WERI-Rb-1 (cell line): ENCODE data around the gene MDFIC2.

Experiments
- DNase-seq: peaks from one replicate; pipeline ENCODE4 v3.0.0-alpha.2; 2020
- H3K27ac ChIP-seq: fragments of 250-450 bp; sonication (Bioruptor Pico); 2 replicates; pipeline ENCODE4 v1.5.1; 2020; ENCODE audit warnings: mild to moderate bottlenecking, moderate library complexity
- H3K27me3 ChIP-seq: fragments of 250-450 bp; sonication (Bioruptor Pico); 2 replicates; pipeline ENCODE4 v1.5.1; 2021; ENCODE audit warnings: mild to moderate bottlenecking, low read depth, moderate library complexity; ENCODE audit not compliant: insufficient read depth, severe bottlenecking
- H3K36me3 ChIP-seq: fragments of 250-450 bp; sonication (Bioruptor Pico); 2 replicates; pipeline ENCODE4 v1.5.1; 2020; ENCODE audit warnings: mild to moderate bottlenecking, moderate library complexity
- H3K4me3 ChIP-seq: 2 replicates; pipeline ENCODE4 v1.5.1; 2011; ENCODE audit warnings: low read depth, mild to moderate bottlenecking, control low read depth, low read length
- H3K9me3 ChIP-seq: fragments of 250-450 bp; sonication (Bioruptor Pico); 2 replicates; pipeline ENCODE4 v1.5.1; 2021; ENCODE audit warnings: mild to moderate bottlenecking, moderate library complexity; ENCODE audit not compliant: severe bottlenecking
- CTCF ChIP-seq: IDR thresholded peaks from 2 replicates; pipeline ENCODE4 v1.5.1; 2011; ENCODE audit warnings: low read depth, mild to moderate bottlenecking, control low read depth, inconsistent platforms, low read length

The MDFIC2 gene

GRCh38 chr3:70245746-70246525 is 66.5 kb downstream of the MDFIC2 start:
- TF ChIP-seq CTCF: no peak
- no peak overlapping the region for H3K27ac ChIP-seq

GRCh38 chr3:70244422-70244821 is 68.0 kb downstream of the MDFIC2 start:
- Histone ChIP-seq H3K27me3 (no peaks in the 10 kb centered on the region), H3K4me3 (no peak overlapping the region), H3K9me3 (no peaks in the 10 kb centered on the region), H3K27ac (no peak overlapping the region), H3K36me3 (no peaks in the 10 kb centered on the region)
- no peak for DNase-seq
- TF ChIP-seq CTCF: no peak

More at GRCh38 chr3:70245746-70246525, 66.5 kb downstream of the MDFIC2 start:
- no peaks in the 10 kb centered on the region for H3K9me3 ChIP-seq
- H3K4me3 ChIP-seq: no peak overlapping the region
- peaks cover 2% of the 10 kb centered on the region for H3K27me3 ChIP-seq
- no peak for DNase-seq
- H3K36me3 ChIP-seq: no peaks in the 10 kb centered on the region

DNA sequence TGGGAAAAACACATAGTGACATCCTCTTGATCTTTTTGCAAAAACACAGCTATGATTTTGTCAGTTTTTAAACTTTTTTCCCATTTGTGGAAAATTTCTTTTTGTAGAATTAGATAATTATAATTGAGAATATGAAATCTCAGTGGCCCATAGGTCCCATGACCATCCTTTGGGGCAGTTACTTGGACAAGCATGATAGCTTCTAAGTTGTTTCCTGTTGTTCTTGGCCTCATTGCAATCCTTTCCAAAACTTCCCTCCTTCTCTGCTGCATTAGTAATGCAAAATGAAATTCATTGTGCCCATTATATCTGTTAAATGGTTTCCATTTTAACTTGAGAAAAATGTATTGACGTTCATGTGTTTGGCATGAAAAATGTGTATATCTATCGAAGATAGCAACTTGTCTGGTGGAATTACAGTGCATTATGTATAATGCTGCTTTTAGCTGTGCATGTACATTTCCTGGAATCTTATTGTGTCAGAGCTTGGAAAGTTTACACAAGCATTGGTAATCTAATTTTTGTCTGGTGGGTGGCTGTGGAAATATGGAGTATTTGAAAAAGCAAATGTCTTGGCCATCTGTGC is 70.0 kb downstream of the MDFIC2 start:
- no peaks in the 10 kb centered on the region for H3K9me3 ChIP-seq
- no peak for TF ChIP-seq CTCF
- no peaks in the 10 kb centered on the region for H3K36me3 ChIP-seq
- H3K27me3 ChIP-seq: no peaks in the 10 kb centered on the region
- H3K27ac ChIP-seq: no peak overlapping the region
- DNase-seq: no peak
- no peak overlapping the region for H3K4me3 ChIP-seq

DNA sequence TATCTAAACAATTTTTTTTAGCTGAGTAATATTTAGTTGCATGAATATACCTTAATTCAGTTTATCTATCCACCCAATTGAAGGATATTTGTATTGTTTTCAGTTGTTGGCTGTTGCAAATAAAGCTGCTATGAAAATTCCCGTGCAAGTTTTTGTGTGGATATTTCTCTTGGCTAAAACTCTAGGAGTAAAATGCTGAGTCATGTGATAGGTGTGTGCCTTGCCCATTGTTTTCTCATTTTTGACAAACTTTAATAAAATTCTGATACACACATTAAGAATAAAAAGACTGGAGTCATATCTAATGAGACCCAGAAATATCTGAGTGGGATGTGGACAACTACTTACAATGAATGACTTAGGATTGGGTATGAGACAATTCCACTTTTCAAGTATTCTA is 78.6 kb downstream of the MDFIC2 start:
- Histone ChIP-seq H3K9me3 (no peaks in the 10 kb centered on the region), H3K27ac (no peak overlapping the region), H3K36me3 (no peaks in the 10 kb centered on the region), H3K27me3 (no peaks in the 10 kb centered on the region), H3K4me3 (no peak overlapping the region)
- TF ChIP-seq CTCF: no peak
- no peak for DNase-seq

- Histone ChIP-seq H3K27me3 (no peaks in the 10 kb centered on the region), H3K27ac (no peak overlapping the region), H3K36me3 (no peaks in the 10 kb centered on the region), H3K9me3 (no peaks in the 10 kb centered on the region), H3K4me3 (no peak overlapping the region)
- no peak for TF ChIP-seq CTCF
- DNase-seq: no peak
These were observed 79.3 kb downstream of the MDFIC2 start for GRCh38 chr3:70233112-70233511.

DNA sequence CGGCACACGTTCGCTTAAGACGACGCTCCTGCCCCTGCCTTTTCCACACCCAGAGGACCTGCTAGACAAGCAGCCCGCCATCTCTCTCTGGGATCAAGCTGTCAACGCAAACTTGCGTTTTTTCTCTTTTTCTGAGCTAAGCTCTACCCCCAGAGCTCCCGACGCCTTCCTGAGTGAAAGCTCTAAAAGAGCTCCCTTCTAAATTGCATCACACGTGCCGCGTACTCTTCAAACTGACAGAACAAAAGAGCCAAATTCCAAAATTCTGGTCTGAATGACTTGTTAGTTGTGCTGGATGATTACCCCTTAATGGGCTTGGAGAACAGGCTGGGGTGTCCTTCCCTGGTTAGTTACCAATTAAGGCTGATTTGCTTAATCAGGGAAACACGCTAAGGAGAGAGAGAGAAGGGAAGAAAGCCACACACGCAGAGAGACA is 81.2 kb downstream of the MDFIC2 start:
- no peaks in the 10 kb centered on the region for H3K36me3 ChIP-seq
- H3K9me3 ChIP-seq: no peaks in the 10 kb centered on the region
- no peak for TF ChIP-seq CTCF
- H3K27me3 ChIP-seq: no peaks in the 10 kb centered on the region
- no peak overlapping the region for H3K4me3 ChIP-seq
- no peak for DNase-seq
- no peak overlapping the region for H3K27ac ChIP-seq
